SH-SY5Y (cell line): ENCODE data around the gene COL4A4.

Experiments used
- GATA2 ChIP-seq: IDR thresholded peaks from 2 replicates; pipeline ENCODE4 v1.6.1; 2011; ENCODE audit warnings: mild to moderate bottlenecking, low read depth, low read length
- GATA3 ChIP-seq: IDR thresholded peaks from 2 replicates; pipeline ENCODE4 v1.6.1; 2011; ENCODE audit warnings: low read depth, mild to moderate bottlenecking, low read length, moderate library complexity

DNA sequence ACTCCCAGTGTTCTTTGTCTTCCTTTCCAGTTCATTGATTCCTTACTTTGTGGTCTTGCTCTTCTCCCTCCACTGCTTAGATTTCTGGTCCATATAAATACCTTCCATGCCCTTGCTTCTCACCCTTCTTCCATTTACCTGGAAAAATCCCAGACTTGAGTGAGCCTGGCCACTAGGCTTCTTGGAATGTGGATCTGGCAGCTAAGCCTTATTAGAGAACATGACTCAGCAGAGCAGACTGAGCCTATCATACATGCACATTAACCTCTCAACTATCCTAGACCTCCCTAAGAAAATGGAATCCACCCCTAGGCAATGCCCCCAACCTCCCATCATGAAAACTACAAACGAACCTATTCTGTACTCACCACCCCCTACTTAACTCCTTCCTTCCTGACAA is 200.5 kb downstream of the COL4A4 start:
- TF ChIP-seq GATA3: no peak
- no peak for TF ChIP-seq GATA2
